Transverse colon (tissue), 4 donors: ENCODE data around the gene FBXL16. TPM values are rescaled to one million over a fixed set of nuclear protein-coding genes. Genes with fewer than 3 reads are reported as not detected.
A peak's percentile ranks its signal among the peaks of the same experiment; 100 is the strongest.

ENCODE experiments used
- DNase-seq: peaks from one replicate; pipeline ENCODE4 v3.0.0-alpha.2; 2019
- H3K27ac ChIP-seq, 4 donors: fragments of 200-600 bp; sonication (generic); 2 replicates each; pipeline ENCODE4 v1.5.1; 2016 to 2018; ENCODE audit warnings: inconsistent platforms in 4 of 4
- H3K27me3 ChIP-seq: fragments of 200-600 bp; sonication (generic); 2 replicates; pipeline ENCODE4 v1.5.1; 2017; ENCODE audit warnings: inconsistent platforms
- H3K36me3 ChIP-seq, 4 donors: fragments of 200-600 bp; sonication (generic); 2 replicates each; pipeline ENCODE4 v1.5.1; 2017 to 2019; ENCODE audit warnings: inconsistent platforms in 4 of 4
- H3K4me1 ChIP-seq, 4 donors: fragments of 200-600 bp; sonication (generic); 2 replicates each; pipeline ENCODE4 v1.5.1; 2017 to 2020; ENCODE audit warnings: inconsistent platforms in 4 of 4
- H3K4me3 ChIP-seq, 4 donors: fragments of 200-600 bp; sonication (generic); 1 replicate in 1 of 4; 2 replicates in 3 of 4; pipeline versions ENCODE4 v1.5.1 to v1.6.1; 2017 to 2019; ENCODE audit warnings: inconsistent platforms in 4 of 4
- H3K9me3 ChIP-seq, 2 donors: fragments of 200-600 bp; sonication (generic); 2 replicates each; pipeline ENCODE4 v1.5.1; 2017 to 2019; ENCODE audit warnings: inconsistent platforms in 2 of 2
- EP300 ChIP-seq: sonication (generic); formaldehyde crosslinking; IDR thresholded peaks from one replicate; pipeline ENCODE4 v1.6.1; 2017; ENCODE audit warnings: antibody characterized with exemption, low read depth
- POLR2A ChIP-seq: fragments of 450-650 bp; IDR thresholded peaks from one replicate; pipeline ENCODE4 v1.6.1; 2016; ENCODE audit warnings: antibody characterized with exemption, mild to moderate bottlenecking, moderate library complexity
- POLR2AphosphoS5 ChIP-seq, 3 donors: sonication (generic); formaldehyde crosslinking; IDR thresholded peaks; one replicate each; pipeline ENCODE4 v1.6.1; 2016; ENCODE audit warnings: antibody characterized with exemption in 3 of 3
- WGBS, 2 donors: methylation state at CpG; one replicate each; pipeline ENCODE4 v1.1.5; 2018; ENCODE audit warnings: low coverage in 1 of 2; 5-methylcytosine and 5-hydroxymethylcytosine counted together
- in situ Hi-C, 4 donors: fragments of 200-750 bp; cut with MboI; loops; one replicate each; pipeline versions ENCODE4 v1.15.0 to v1.15.1; 2017; ENCODE audit warnings: low sequenced_read_pairs in 3 of 4, low pct_ligation_motif_present in 1 of 4, low pct_unique_long_range_greater_than_20kb in 1 of 4
- intact Hi-C: fragments of 100-400 bp; cut with DNase I; formaldehyde crosslinking; loops from one replicate; pipeline ENCODE4 v1.15.1; 2023; ENCODE audit warnings: low total_unique reads
- total RNA-seq, 4 donors: library from RNA; depleted of rRNA; stranded (reverse); fragments of >200 nt; gene quantifications; one replicate each; pipeline ENCODE4 v1.1.0, GENCODE V29; 2016
- TF ChIP-seq, protein P1 (sequence below), 5 experiments: fragments of 200-600 bp in 3 of 5; fragments of 450-650 bp in 2 of 5; sonication (generic) in 3 of 5; IDR thresholded peaks; 1 replicate in 2 of 5; 2 replicates in 3 of 5; pipeline ENCODE4 v1.5.1; 2016 to 2017; ENCODE audit warnings: antibody characterized with exemption in 5 of 5, inconsistent platforms in 3 of 5, mild to moderate bottlenecking in 2 of 5, moderate library complexity in 1 of 5

FBXL16 gene
- total RNA-seq, 4 donors from 2014 or later, result 0.60 to 3.5 (median 1.6) TPM; not detected in 1

DNA sequence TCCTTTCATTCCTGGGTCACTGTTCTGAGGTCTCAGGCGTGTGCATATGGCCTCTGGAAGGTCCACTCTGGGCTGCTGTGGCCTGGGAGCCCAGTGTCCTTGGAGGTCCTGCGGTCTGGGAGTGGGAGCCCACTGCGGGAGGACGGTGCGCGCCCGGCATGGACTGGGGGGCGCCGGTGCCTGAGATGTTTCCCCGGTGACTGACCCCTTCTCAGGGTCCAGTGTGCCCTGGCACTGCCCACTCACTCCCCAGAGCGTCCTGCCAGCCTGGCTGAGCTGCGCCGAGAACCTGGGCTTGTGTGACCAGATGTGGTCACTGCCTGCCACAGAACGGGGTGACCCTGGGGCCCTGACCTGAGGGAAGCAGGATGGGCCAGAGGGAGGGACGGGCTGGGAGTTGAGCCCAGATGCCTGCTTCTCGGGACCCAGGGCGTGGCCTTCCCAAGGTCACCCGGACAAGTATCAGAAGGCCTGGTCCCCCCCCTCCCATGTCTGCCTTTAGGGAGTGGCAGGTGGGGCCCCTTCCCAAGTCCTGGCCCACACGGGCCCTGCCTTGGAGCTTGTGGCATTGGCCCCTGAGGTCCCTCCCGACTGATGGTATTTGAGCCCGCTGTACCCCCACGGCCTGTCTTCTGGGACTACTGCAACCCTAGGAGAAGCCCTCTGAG, 31.3 kb downstream of the FBXL16 start:
- Histone ChIP-seq H3K4me3 (no peak overlapping the region), H3K27ac (peak overlapping the region in 1 of 4 donors; percentile 69), H3K9me3 (no peaks in the 10 kb centered on the region), H3K4me1 (peaks cover 20 to 50% (median 33%) of the 10 kb centered on the region in 4 donors), H3K27me3 (no peaks in the 10 kb centered on the region), H3K36me3 (peaks cover 0 to 26% (median 5%) of the 10 kb centered on the region in 4 donors)
- in situ Hi-C loops (no loop called here), intact Hi-C loops (no loop called here)
- TF ChIP-seq, protein P1, sequence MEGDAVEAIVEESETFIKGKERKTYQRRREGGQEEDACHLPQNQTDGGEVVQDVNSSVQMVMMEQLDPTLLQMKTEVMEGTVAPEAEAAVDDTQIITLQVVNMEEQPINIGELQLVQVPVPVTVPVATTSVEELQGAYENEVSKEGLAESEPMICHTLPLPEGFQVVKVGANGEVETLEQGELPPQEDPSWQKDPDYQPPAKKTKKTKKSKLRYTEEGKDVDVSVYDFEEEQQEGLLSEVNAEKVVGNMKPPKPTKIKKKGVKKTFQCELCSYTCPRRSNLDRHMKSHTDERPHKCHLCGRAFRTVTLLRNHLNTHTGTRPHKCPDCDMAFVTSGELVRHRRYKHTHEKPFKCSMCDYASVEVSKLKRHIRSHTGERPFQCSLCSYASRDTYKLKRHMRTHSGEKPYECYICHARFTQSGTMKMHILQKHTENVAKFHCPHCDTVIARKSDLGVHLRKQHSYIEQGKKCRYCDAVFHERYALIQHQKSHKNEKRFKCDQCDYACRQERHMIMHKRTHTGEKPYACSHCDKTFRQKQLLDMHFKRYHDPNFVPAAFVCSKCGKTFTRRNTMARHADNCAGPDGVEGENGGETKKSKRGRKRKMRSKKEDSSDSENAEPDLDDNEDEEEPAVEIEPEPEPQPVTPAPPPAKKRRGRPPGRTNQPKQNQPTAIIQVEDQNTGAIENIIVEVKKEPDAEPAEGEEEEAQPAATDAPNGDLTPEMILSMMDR (IDR thresholded peaks at IDR 0.05), result no peak
- TF ChIP-seq EP300 (no peak), POLR2A (no peak), POLR2AphosphoS5 (IDR thresholded peaks at IDR 0.05) (no peak)
- DNase-seq, result no peak
- WGBS, 2 donors, result 76% methylated on average over 20 of the region's 22 CpGs; no CpG with 5 or more reads in 1 of the 2 donors

DNA sequence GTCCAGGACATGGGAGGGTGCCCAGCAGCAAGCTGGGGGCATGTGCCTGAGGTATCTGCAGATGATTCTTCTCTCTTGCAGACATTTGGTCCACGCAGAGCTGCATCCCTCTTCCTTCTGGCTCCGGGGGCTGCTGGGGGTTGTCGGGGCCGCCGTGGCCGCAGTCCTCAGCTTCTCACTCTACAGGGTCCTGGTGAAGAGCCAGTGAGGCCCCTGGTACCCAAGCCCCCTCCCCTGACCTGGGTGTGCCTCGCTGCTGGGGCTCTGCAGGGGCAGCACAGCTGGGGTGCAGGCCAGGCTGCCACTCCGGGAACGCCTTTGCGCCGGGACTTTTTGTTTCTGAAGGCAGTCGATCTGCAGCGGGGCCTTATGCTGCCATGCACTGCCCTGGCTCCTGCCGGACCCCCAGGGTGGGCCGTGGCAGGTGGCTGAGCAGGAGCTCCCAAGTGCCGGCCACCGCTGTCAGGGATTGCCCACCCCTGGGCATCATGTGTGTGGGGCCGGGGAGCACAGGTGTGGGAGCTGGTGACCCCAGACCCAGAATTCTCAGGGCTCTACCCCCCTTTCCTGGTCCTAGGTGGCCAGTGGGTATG, 32.1 kb downstream of the FBXL16 start:
- no peaks in the 10 kb centered on the region for H3K27me3 ChIP-seq
- no peak overlapping the region for H3K27ac ChIP-seq
- TF ChIP-seq, protein P1 (IDR thresholded peaks at IDR 0.05), result no peak
- TF ChIP-seq EP300 (no peak), POLR2AphosphoS5 (IDR thresholded peaks at IDR 0.05) (no peak), POLR2A (no peak)
- H3K4me1 ChIP-seq, result peaks cover 25 to 50% (median 37%) of the 10 kb centered on the region in 4 donors
- intact Hi-C loops, result no loop called here
- no peak for DNase-seq
- no peak overlapping the region for H3K4me3 ChIP-seq
- in situ Hi-C loops, result no loop called here
- H3K36me3 ChIP-seq, result peaks cover 0 to 26% (median 5%) of the 10 kb centered on the region in 4 donors
- WGBS, 2 donors, result 88% methylated on average over 15 of the region's 18 CpGs; no CpG with 5 or more reads in 1 of the 2 donors
- H3K9me3 ChIP-seq, result no peaks in the 10 kb centered on the region

- WGBS, 2 donors, result 89% methylated on average over 21 of the region's 21 CpGs; no CpG with 5 or more reads in 1 of the 2 donors
- intact Hi-C loops, result no loop called here
- peaks cover 0 to 26% (median 5%) of the 10 kb centered on the region in 4 donors for H3K36me3 ChIP-seq
- H3K9me3 ChIP-seq, result no peaks in the 10 kb centered on the region
- peaks cover 25 to 50% (median 37%) of the 10 kb centered on the region in 4 donors for H3K4me1 ChIP-seq
- no peak for DNase-seq
- H3K27me3 ChIP-seq, result no peaks in the 10 kb centered on the region
- no peak overlapping the region for H3K4me3 ChIP-seq
- in situ Hi-C loops, result no loop called here
- H3K27ac ChIP-seq, result no peak overlapping the region
- no peak for TF ChIP-seq EP300
- TF ChIP-seq POLR2A, result no peak
- TF ChIP-seq POLR2AphosphoS5 (IDR thresholded peaks at IDR 0.05), result no peak
- TF ChIP-seq, protein P1 (IDR thresholded peaks at IDR 0.05), result no peak
These were observed 32.8 kb downstream of the FBXL16 start for GRCh38 chr16:672851-673250.

- no peak for TF ChIP-seq POLR2A
- no peak overlapping the region for H3K4me3 ChIP-seq
- no peaks in the 10 kb centered on the region for H3K27me3 ChIP-seq
- H3K27ac ChIP-seq, result no peak overlapping the region
- no peaks in the 10 kb centered on the region for H3K9me3 ChIP-seq
- peaks cover 27 to 50% (median 36%) of the 10 kb centered on the region in 4 donors for H3K4me1 ChIP-seq
- in situ Hi-C loops (no loop called here), intact Hi-C loops (no loop called here)
- H3K36me3 ChIP-seq, result peaks cover 0 to 26% (median 5%) of the 10 kb centered on the region in 4 donors
- 94% methylated on average over 17 of the region's 19 CpGs; no CpG with 5 or more reads in 1 of the 2 donors for WGBS, 2 donors
- no peak for DNase-seq
These were observed 33.2 kb downstream of the FBXL16 start for GRCh38 chr16:672371-672770.
